Stimulated activated CD4-positive, alpha-beta T cell treated with anti-CD3 and anti-CD28 coated beads, TNF-alpha, amount 100 ng/mL, for 1 hour (primary cell): ENCODE results near the gene OR2AK2.

ENCODE experiments used
- DNase-seq, 3 donors: peaks; one replicate each; pipeline ENCODE4 v3.0.0-alpha.2; 2020; ENCODE audit warnings: low read depth in 3 of 3, low spot score in 1 of 3

Gene OR2AK2, protein sequence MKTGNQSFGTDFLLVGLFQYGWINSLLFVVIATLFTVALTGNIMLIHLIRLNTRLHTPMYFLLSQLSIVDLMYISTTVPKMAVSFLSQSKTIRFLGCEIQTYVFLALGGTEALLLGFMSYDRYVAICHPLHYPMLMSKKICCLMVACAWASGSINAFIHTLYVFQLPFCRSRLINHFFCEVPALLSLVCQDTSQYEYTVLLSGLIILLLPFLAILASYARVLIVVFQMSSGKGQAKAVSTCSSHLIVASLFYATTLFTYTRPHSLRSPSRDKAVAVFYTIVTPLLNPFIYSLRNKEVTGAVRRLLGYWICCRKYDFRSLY

DNA sequence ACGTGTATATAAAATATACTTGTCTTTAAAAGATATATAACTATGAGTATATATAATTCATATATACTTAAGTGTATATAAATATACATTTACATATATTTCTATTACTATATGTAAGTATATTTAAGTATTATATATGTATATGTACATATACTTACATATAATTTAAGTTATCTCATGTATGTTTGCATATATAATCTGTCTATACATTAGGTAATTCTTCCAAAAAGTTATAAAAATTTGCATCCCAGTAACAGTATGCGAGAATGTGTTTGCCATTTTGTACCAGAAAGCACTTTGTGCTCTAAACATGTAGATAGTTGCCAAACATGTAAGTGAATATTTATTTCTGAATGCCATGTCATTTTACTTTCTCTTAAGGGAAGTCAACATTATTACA, at the start of gene OR2AK2:
OR2AK2 (plus strand) TSS at position 301 of the 400 bp plus-strand sequence. CDS start 144 bp downstream, outside the sequence.
- DNase-seq = no peak

DNA sequence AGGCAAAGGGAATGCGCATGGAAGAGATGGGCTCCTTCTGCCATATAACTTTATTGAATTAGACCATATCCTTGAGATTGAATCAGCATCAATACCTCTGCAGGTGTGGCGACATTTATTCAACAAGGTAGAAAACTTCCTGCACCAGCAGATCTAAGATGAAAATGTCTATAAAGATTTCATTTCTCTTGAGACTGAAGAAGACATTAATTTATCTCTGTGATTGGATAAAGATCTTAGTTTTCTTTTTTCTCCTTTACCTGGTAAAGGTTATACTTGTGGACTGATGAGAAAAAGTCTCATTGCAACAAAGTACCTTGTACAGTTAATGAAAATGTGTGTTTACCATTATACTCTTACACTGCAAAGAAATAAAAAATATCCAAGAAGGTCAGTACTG, 45.1 kb upstream of the OR2AK2 start, which contains the start of gene OR2T8:
OR2T8 (plus strand) TSS at position 301 of the 400 bp plus-strand sequence. CDS start 766 bp downstream, outside the sequence.
- no peak for DNase-seq

DNA sequence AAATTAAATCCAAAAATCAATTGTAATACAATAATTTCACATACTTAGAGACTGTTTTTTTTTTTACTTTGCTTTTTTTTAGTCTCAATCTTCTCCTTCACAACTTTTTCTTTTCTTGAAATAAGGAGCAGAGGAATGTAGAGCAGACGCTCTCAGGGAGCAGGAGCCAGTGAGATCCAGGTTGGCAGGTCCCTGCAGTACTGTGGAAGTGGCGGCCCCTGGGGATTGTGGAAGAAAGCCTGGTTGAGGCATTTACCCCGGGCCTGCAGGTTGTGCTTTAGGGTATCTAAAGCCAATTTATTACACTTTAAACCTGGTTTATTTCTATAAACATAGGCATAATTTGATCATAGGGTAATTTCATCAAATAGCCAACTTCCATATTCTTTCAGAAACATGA, 41.1 kb upstream of the OR2AK2 start:
- DNase-seq = no peak

DNA sequence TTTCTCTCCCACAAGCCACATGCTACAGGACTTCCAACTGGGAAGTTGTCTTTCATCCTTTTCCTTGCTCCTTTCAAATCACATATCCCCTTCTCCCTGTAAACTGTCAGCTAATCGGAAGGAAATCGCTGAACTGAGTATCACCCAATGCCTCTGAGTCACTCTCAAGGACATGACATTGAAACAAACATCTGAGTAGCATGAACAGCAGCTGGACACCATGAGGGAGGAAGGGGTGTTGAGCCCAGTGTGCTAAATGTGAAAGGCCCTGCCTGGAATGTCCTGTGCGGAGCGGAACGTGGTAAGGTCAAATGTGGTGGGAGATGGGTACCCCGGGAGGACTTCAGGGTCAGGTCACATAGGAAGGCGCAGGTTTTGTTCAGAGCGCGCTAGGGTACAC, 40.2 kb upstream of the OR2AK2 start, which contains the start of gene OR2AJ1:
OR2AJ1 (plus strand) TSS at position 22 of the 400 bp plus-strand sequence. CDS start 8,880 bp downstream, outside the sequence.
- DNase-seq = no peak

DNA sequence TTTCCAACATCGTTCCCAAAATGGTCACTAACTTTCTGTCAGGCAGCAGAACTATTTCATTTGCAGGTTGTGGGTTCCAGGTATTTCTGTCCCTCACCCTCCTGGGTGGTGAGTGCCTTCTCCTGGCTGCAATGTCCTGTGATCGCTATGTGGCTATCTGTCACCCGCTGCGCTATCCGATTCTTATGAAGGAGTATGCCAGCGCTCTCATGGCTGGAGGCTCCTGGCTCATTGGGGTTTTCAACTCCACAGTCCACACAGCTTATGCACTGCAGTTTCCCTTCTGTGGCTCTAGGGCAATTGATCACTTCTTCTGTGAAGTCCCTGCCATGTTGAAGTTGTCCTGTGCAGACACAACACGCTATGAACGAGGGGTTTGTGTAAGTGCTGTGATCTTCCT, 31.0 kb upstream of the OR2AK2 start:
- DNase-seq = no peak

DNA sequence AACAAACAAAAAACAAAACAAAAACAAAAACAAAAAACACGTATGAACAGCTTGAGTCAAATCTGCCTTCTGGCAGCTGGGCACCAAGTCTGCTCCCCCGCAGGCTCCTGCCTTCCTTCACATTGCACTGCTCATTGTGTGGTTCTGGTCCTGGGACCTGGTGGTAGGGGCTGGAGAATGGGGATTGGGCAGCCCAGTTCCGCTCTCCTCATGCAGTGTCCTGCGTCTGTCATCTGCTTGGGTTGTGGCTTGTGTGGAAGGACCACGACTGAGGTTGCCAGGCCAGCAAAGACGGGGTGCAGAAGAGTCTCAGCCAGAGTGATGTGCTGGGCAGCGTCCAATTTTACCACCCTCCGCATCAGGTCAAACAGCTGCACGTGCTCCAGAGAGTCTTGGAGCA, 29.3 kb upstream of the OR2AK2 start:
- no peak for DNase-seq

DNA sequence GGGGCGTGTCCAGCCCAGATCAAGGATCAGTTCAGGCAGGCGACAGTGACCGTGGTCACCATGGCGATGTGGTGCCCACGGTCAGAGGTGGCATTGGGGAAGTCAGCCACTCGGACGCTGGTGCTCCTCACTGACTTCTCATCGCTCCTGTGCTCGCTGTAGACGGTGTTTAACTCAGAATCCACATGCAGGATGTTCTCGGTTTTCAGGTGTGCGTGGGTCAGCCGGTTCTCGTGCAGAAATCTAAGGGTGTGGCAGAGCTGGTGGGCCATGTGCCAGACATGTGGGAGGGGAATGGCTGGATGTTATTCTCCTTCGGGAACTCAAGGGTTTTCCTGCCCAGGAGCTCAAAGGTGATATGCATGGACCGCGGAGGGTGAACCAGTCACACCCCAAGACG, 28.6 kb upstream of the OR2AK2 start:
- no peak for DNase-seq

DNA sequence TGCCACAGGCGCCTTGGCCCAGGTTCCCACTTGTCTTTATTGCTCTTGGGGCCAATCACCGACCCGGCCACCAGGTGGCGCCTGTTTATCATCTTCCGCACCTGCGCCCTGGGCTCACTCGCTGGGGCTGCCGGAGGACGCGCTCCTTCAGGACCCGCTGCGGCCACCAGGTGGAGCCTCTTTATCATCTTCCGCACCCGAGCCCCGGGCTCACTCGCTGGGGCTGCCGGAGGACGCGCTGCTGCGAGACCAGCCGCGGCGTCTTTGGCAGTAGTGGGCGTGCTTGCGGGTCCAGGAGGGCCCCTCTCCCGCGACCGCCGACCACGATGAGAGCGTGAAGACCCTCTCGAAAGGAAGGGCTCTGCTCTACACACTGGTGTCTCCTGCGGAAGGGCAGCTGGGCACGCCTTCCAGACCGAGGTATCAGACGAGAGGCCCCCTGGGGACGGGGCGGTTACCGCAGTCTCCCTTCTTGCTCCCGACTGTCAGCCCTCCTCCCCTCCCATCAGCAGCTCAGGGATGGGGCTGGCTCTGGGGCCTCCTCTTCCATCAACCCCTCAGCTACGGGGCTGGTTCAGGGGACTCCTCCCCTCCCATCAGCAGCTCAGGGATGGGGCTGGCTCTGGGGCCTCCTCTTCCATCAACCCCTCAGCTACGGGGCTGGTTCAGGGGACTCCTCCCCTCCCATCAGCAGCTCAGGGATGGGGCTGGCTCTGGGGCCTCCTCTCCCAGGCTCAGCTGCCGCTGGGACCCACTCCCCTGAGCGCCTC, 27.9 kb upstream of the OR2AK2 start:
- peak in 2 of 3 donors; percentile 67 to 91 for DNase-seq

DNA sequence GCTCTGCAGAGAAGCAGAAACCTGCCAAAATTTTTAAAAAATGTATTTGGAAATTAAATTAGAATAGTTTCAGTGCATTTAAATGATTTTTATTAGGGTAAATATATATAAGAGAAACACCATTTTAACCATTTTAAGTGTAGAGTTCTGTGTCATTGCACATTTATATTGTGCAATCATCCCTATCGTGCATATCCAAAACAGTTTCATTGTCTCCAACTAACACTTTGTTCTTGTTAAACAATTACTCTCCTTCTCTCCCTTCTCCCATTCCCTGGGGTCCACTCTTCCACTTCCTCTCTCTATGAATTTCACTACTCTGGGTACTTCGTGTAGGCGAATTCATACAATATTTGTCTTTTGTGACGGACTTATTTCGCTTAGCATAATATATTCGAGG, 22.4 kb upstream of the OR2AK2 start:
- DNase-seq = no peak

DNA sequence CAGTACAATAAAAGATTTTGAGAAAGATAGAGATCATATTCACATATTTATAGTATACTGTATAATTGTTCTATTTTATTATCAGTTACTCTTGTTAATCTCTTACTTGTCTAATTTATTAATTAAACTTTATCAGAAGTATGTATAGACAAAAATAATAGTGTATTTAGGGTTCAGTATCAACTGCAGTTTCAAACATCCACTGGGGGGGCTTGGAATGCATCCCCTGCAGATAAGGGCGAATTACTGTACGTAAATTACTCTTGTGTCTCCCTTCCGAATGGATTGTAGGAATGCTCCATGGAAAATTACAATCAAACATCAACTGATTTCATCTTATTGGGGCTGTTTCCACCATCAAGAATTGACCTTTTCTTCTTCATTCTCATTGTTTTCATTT, 16.5 kb upstream of the OR2AK2 start, which contains the start of gene OR2L8:
OR2L8 (plus strand) TSS at position 301 of the 400 bp plus-strand sequence; CDS start at position 301, 0 bp downstream.
- no peak for DNase-seq

DNA sequence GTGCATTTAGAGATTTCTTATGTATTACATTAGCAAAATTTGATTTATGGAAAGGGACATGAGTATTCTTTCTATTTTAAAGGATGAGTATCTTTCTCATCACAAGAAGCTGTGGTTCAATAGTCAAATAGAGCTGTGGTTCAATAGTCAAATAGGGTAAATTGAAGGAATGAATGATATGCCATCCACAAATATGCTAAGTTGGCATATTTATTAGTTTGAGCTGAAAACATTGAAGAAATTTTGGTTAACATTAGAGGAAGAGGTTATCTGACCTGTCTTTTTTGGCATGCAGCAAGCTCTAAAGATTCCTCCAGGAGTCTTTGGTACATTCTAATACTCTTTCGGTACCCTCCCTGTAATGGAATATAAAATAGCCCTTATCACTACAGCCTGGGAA, 11.6 kb upstream of the OR2AK2 start:
- DNase-seq = no peak

DNA sequence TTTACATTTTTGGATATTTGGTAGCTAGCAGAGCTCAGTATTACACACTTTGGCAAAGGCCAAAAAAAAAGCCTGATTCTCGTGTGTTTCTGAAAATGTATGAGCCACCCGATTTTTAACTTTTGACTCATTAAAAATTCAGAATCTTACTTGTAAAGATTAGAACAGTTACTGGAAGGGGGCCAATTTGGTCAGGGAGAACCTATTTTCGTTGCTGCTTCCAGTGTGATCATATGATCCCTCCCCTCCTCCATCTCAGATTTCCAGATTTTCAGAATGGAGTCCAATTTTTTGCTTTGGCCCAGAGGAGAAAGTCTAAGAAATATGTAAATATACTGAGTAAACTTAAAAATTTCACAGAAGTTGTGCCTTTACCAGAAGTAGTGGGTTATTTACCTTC, 3.2 kb upstream of the OR2AK2 start:
- DNase-seq = no peak

DNA sequence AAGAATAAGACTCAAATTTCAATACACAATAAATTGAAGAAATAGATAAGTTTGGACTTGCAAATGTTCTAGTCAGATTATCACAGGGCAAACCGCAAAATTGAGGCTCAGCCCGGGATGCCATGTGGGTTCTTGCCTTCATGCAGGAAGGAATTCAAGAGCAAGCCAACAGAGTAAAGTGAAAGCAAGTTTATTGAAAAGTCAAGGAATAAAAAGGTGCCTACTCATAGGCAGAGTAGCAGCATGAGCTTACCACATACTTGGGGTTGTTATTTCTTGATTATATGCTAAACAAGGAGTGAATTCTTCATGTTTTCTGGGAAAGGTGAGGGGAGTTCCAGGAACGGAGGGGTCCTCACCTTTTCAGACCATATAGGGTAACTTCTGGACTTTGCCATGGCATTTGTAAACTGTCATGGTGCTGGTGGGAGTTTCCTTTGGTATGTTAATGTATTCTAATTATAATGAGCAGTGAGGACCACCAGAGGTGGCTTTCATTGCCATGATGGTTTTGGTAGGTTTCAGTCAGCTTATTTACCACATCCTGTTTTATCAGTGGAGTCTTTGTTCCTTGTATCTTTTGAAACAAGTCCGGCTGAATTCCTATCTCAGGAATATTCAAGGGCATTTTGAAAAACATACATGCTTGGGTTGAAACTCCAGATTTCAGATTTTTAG, 2.0 kb upstream of the OR2AK2 start:
- DNase-seq = no peak

DNA sequence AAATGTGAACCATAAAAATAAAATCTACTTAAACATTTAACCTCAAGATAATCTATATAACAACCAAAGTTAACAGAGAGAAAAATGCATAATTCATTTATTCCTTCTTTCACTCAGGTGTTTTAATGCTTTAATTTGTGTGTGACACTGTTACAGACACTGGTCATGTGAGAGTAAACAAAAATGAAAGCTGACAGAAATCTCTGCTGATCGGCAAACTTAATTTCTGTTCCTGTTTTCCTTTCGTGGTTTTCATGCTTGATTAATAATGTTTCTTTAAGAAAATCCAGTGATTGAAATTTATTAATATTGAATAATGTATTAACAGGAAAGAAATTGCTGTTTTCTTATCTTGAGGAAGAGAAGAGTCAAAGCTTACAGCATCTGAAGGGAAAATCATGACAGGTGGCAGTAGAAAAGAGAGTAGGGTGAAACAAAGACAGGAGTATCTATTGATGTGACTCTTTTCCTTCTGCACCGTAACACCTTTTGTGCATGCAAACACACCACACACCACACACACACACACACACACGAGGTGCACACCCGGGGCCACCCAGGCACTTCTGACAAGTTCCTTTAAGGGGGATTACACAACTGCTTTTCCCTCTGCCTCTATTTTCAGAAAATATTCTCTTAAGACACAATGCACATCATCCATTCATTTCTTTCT, 1.6 kb downstream of the OR2AK2 start:
- DNase-seq = no peak

DNA sequence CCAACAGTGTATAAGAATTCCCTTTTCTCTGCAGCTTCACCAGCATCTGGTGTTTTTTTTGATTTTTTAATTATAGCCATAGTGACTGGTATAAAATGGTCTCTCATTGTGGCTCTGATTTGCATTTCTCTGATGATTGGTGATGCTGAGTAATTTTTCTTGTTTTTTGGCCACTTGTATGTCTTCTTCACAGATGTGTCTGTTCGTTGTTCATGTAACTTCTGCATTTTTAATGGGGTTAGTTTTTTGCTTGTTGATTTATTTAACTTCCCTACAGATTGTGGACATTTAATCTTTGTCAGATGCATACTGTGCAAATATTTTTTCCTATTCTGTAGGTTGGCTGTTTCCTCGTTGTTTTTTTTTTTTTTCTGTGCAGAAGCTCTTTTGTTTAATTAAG, 28.0 kb downstream of the OR2AK2 start:
- DNase-seq = no peak

DNA sequence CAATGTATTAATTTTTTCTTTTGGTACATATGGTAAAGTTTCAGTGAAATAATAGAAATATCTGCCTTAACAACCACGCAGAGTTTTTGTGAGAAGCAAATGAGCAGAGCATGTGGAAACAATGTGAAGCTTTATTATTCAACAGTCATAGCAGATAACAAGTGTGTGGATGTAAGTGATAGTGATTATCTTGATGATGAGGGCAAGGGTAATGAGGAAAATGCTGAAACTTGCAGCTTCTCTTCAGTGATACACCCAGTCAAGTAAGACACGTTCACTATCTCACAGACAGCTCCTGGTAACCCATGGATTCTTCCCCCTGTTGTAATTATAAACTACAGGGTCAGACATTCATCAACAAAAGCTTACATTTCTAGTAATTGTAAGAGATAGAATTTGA, 33.8 kb downstream of the OR2AK2 start:
- DNase-seq = no peak

DNA sequence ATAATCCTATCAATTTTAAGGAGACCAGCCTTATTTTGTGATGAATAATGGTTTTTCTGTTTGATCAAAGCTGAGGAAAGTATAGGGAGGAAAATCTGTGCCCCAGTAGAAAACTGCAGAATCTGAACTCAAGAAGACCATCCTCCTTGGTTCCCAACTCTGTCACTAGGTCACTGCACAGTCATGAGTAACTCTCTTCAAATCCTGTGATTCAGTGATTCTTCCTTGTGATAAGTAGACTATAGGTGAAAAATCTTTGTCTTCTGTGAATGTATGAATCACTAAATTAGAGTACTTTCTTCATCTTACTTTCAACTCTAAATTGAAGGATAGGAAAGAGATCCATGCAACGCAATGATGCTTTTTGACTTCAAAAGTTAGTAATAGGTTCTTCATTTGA, 35.1 kb downstream of the OR2AK2 start:
- DNase-seq = no peak

DNA sequence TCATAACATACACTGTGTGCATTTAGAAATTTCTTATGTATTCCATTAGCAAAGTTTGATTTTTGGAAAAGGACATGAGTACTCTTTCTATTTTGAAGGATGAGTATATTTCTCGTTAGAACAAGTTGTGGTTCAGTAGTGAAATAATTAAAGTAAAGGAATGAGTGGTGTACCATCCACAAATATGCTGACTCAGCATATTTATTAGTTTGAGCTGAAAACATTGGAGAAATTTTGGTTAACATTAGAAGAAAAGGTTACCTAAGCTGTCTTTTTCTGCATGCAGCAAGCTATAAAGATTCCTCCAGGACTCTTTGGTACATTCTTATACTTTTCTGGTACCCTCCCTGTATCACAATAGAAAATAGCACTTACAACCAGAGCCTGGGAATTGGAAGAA, 42.7 kb downstream of the OR2AK2 start:
- no peak for DNase-seq

DNA sequence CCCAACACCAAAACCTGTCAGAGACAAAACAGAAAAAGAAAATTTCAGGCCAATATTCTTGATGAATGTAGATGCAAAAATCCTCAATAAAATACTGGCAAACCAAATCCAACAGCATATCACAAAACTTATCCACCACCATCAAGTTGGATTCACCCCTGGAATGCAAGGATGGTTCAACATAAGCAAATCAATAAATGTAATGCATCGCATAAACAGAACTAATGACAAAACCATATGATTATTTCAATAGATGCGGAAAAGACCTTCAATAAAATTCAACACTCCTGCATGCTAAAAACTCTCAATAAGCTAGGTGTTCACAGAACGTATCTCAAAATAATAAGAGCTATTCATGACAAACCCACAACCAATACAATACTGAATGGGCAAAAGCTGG, 44.6 kb downstream of the OR2AK2 start:
- no peak for DNase-seq

DNA sequence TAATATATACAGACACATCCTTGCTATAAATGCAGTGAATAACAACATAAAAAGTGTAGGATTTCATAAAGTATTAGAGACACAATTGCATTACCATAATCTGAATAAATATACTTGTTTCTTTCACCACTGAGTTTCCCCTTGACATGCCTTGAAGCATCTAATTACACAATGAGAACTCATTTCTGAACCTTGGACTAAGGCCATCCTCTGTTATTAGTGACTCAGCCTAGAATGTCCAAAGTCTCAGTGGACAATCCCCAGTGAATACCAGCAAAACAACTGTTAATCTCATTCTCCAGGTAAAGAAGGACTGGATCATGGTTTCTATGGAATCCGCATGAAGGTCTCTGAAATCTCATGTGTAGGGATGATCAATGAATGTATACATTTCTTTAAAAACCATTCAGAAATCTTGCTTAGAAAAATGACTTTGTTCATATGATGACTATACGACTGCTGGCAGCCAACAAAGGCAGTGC, 48.2 kb downstream of the OR2AK2 start, which contains the start of gene OR2L5:
OR2L5 (plus strand) TSS at position 432 of the 482 bp plus-strand sequence. CDS start 8,288 bp downstream, outside the sequence.
- DNase-seq = no peak

DNA sequence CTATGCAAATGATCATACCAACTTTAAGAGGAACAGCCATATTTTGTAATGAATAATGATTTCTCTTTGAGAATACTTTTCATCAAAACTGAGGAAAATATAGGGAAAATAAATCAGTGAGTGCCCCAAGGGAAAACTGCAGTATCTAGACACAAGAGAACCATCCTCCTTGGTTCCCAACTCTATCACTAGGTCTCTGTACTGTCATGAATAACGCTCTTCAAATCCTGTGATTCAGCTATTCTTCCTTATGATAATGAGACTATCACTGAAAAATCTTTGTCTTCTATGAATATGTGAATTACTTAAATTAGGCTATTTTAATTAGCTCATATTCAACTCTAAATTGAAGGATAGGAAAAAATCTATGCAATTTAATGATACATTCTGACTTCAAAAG, 50.8 kb downstream of the OR2AK2 start:
- no peak for DNase-seq
